SK-N-SH (cell line): ENCODE data around the gene RAVER1.
A peak's percentile ranks its signal among the peaks of the same experiment; 100 is the strongest.

ENCODE experiments used
- SIN3A ChIP-seq: IDR thresholded peaks from 2 replicates; pipeline ENCODE4 v1.6.1; 2012; ENCODE audit warnings: low read depth, mild to moderate bottlenecking, low read length, moderate library complexity, borderline replicate concordance
- TAF1 ChIP-seq: IDR thresholded peaks from 2 replicates; pipeline ENCODE4 v1.6.1; 2012; ENCODE audit warnings: low read depth, mild to moderate bottlenecking, low read length, moderate library complexity, borderline replicate concordance
- TF ChIP-seq, protein P1 (sequence below): fragments of 200-600 bp; sonication (generic); IDR thresholded peaks from 2 replicates; pipeline ENCODE4 v1.6.1; 2017; ENCODE audit warnings: antibody characterized with exemption, mild to moderate bottlenecking, moderate library complexity

DNA sequence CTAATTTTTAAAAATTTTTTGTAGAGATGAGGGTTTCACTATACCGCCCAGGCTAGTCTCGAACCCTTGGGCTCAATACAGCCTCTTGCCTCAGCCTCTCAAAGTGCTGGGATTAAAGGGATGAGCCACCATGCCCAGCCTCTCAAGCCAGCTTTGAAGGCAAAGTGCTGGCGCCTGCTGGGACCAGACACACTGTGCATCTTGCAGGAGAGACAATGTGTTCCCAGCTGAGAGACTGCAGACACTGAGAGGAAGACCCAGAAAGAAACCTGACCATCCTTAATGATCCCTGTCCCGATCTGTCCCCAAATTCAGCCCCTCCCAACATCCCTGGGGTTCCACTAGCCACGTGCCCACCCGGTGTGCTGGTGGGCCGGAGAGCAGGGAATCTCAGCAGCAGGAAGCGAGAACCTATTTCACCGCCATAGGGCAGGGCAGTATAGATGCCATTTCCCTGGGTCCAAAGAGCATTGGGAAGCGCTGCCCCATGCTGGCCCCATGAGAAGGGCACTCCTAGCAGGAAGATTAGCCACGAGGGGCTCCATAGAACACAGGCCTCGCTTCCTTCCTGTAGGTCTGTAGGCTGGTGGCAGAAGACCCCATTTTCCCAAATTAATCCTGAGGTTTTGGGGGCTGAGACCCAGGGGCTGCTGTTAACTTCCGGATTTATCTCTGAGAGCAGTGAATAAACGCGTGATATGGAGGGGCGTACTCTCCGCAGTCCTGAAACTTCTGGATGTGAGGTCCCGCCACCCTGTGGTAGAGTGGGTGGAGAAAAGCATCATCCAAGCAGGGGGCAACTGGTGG lies 968 bp downstream of the RAVER1 start:
- TF ChIP-seq, protein P1, sequence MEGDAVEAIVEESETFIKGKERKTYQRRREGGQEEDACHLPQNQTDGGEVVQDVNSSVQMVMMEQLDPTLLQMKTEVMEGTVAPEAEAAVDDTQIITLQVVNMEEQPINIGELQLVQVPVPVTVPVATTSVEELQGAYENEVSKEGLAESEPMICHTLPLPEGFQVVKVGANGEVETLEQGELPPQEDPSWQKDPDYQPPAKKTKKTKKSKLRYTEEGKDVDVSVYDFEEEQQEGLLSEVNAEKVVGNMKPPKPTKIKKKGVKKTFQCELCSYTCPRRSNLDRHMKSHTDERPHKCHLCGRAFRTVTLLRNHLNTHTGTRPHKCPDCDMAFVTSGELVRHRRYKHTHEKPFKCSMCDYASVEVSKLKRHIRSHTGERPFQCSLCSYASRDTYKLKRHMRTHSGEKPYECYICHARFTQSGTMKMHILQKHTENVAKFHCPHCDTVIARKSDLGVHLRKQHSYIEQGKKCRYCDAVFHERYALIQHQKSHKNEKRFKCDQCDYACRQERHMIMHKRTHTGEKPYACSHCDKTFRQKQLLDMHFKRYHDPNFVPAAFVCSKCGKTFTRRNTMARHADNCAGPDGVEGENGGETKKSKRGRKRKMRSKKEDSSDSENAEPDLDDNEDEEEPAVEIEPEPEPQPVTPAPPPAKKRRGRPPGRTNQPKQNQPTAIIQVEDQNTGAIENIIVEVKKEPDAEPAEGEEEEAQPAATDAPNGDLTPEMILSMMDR = peak; percentile 23; the same call in 1 of the 2 replicates
- TF ChIP-seq SIN3A (no peak), TAF1 (no peak)
